Stimulated activated CD4-positive, alpha-beta T cell treated with anti-CD3 and anti-CD28 coated beads, Interleukin-1b, Interleukin-23, amount 100 ng/mL, for 1 hour (primary cell): ENCODE data around the gene SWAP70.
"Not testable (repeated sequence)": the region's sequence is repeated elsewhere in the genome, so short reads cannot be mapped to it uniquely, and the experiment has no call there.

Experiments used
- DNase-seq, 2 donors: peaks; one replicate each; pipeline ENCODE4 v3.0.0-alpha.2; 2020; ENCODE audit warnings: low read depth in 2 of 2

SWAP70 gene

DNA sequence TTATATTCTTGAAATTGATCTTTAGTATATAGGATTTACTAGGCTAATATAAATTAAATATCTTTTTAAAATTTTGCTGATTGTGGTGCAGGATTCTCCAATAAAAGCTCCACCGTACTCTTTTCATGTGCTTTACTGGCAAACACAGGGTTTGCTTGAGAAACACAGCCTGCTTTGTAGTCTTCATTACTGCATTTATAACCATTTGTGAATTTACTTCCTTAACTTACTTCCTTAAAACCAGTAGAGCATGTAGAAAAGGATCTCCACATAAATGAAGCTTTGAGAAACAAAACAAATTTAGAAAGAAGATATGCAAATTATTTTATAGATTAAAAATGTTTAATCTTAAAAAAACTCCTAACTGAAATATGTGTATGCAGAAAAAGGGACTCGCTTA, 28.8 kb downstream of the SWAP70 start:
- DNase-seq, result no peak

DNA sequence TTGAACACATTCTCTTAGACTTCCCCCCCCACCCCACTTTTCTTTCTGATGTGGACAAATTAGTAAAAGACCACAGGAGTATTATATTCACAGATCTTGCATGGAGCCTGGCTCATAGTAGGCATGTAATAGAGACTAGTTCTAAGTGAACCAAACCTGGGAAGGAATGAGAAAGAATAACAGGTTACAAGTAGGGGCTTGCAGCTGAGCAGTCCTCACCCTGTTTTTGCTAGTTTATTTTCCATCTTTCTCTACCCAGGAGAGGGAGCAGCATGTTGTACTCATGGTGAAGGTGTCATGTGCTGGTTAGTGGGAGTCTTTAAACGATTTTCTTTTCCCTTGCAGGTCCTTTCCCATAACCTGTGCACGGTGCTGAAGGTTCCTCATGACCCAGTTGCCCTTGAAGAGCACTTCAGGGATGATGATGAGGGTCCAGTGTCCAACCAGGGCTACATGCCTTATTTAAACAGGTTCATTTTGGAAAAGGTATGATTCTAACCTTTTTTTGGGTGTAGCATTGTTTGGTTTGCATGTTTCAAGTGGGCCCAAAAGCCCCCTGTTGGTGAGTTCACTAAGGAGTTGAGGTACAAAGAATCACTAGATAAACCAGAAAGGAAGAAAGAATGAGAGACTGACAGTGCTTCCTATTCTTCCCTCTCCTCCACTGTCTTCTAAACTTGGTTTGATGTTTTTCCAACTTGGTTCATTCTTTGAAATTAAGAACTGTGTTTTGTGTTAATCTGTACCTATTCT, 30.1 kb downstream of the SWAP70 start:
- DNase-seq, result no peak

DNA sequence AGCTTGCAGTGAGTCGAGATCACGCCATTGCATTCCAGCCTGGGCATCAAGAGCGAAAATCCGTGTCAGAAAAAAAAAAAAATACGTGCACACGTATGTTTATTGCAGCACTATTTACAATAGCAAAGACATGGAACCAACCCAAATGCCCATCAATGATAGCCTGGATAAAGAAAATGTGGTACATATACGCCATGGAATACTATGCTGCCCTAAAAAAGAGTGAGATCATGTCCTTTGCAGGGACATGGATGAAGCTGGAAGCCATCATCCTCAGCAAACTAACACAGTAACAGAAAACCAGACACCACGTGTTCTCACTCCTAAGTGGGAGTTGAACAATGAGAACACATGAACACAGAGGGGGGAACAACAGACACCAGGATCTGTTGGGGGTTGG, 31.4 kb downstream of the SWAP70 start:
- DNase-seq, result not testable (repeated sequence)

DNA sequence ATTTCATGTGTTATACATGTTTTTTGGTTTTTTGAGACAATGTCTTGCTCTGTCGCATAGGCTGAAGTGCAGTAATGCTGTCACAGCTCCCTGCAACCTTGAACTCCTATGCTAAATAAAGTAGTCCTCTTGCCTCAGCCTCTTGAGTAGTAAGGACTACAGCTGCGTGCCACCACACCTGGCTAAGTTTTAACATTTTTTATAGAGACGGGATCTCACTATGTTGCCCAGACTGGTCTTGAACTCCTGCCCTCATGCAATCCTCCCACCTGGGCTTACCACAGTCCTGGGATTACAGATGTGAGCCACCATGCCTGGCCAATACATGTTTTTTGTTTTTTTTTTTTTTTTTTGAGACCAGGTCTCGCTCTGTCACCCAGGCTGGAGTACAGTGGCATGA, 33.9 kb downstream of the SWAP70 start:
- DNase-seq, result no peak

DNA sequence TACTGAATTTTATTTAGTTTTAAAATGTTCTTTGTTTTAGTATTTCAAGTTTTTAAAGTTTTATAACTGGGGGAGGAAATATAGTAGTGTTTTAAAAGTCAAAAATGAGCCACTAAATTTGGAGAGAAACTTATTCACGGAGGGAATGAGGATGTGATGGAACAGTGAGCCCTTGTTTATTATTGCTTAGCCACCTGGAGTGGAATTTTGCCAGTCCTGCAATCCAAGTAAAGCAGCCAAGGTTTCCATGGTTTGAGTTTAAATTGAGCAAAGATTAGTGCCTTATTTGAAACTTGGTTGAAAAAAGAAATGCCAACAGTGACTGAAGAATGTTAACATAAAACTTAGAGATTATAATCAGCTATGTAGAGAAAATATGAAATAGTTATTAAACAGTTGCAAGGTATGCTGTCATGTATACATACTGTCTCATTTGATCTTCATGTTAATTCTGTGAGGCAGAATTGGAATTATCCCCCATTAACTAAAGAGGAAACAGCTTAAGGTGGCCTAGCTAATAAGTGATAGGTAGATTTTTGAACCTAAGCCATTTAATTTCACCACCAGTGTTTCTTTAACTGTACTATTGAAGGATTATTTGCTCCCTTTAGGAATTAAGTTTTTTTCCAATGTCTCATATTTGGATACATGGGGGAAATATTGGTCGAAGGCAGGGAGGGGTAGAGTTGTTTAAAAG, 36.4 kb downstream of the SWAP70 start:
- no peak for DNase-seq

DNA sequence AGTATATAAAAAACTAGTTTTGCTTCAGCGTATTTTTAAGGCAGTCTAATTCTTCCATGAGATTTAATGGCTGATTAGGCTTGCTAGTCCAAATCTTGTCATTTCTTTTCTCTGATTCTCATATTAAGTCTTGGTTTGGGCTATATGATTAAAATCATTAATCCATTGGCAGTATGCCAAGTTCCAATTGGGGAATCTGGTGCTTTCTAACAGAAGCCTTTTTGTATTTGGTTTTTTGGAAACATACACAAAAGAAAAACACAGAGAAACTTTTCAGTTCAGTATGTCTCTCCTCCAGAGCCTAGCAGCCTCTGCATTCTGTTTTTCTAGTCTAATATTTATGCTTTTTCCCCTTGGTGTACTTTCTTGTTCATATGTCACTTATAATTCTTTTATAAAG, 37.9 kb downstream of the SWAP70 start:
- no peak for DNase-seq

DNA sequence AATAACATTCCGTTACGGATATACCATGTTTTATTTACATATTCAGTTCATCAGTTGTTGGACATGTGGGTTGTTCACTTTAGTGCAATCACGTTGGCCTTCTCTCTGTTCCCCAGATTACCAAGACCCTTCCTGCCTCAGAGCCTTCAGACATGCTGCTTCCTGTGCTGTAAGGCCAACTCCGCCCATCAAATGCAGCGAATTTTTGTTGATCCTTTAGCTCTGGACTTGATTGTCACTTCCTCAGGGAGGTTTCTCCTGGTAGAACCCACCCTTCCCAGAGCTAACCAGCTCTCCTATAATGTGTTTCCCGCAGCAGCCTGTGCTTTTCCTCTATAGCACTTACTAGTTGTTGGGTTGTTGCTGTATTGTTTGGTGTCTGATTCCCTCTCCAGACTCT, 39.4 kb downstream of the SWAP70 start:
- DNase-seq, result no peak

DNA sequence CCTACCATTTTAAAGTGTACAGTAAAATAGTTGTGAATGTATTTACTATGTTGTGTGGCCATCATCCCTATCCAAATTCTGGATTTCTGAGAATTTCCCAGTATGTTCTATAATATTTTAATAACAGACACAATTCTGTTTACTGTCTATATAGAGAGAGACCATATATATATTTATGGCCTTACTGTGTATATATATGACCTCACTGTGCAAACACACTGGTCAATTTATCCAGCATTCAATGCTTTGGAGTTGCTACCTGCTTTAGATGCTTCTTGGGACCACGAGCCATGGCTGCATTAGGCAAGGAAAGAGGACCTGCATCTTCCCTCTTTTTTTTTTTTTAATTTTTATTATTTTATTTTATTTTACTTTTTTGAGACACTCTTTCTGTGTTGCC, 40.2 kb downstream of the SWAP70 start:
- DNase-seq, result no peak

DNA sequence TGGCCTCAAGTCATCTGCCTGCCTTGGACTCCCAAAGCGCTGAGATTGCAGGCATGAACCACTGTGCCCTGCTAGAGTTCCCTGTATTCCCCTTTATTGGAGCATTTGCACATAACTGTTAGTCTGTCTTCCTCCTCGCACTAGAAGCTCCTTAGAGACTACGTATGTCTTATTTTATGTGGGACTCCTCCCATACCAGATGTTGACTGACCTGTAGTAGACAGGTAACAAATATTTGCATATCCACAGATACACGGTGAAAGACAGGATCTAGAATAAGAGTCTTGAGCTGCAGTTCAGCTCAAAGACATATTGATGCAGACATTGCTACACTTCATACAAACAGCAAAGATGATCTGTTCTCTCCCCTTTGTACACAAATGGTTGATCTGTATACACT, 40.7 kb downstream of the SWAP70 start:
- DNase-seq, result no peak

DNA sequence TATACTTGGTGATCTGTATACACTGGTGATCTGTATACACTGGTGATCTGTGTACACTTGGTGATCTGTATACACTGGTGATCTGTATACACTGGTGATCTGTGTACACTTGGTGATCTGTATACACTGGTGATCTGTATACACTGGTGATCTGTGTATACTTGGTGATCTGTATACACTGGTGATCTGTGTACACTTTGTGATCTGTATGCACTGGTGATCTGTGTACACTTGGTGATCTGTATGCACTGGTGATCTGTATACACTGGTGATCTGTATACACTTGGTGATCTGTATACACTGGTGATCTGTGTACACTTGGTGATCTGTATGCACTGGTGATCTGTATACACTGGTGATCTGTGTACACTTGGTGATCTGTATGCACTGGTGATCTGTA, 41.5 kb downstream of the SWAP70 start:
- not testable (repeated sequence) for DNase-seq

DNA sequence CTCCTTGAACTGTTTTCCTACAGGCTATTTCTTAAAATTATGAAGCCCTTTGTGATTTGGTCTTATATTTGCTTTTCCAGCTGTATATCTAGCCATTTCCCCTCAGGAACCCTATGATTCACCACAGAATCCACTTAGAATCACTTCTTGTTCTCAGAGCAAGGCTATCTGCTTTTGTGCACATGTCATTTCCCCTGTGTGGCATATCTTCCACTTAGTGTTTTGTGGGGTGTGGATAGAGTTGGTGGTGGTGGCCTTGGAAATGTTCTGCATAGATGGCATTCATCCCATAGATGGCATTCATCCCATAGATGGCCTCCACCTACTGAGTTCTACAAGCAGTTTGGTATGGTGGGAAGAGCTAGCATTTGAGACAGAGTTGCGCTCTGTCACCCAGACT, 44.7 kb downstream of the SWAP70 start:
- no peak for DNase-seq

DNA sequence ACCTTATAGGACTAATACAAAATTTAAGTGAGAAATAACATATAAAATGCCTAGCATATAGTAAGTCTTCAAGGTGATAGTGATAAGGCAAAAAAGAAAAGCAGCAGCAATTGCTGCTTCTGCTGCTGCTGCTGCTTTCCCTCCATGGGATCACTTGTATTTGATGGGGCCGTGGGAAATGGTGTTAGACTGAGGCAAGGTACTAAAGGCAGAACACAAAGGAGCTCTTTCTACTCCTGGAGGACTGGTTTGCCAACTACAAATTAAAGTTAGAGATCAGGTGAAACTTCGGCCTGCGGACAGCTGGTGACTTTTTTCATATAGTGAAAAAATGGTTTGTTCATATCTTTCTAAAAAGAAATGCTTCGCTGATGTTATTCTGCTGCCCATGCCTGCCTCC, 46.3 kb downstream of the SWAP70 start:
- DNase-seq, result no peak

DNA sequence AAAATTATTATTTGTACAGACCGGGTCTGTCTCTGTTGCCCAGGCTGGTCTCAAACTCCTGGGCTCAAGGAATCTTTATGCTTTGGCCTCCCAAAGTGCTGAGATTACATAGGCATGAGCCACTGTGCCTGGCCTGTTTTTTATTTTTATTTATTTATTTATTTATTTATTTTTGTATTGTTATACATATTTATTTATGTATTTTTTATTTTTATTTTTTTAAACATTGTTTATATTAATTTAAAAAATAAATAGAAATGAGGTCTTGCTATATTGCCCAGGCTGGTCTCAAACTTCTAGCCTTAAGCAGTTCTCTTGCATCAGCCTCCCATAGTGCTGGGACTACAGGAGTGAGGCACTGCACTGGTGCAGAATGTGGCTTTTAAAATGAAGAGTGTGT, 47.0 kb downstream of the SWAP70 start:
- no peak for DNase-seq

DNA sequence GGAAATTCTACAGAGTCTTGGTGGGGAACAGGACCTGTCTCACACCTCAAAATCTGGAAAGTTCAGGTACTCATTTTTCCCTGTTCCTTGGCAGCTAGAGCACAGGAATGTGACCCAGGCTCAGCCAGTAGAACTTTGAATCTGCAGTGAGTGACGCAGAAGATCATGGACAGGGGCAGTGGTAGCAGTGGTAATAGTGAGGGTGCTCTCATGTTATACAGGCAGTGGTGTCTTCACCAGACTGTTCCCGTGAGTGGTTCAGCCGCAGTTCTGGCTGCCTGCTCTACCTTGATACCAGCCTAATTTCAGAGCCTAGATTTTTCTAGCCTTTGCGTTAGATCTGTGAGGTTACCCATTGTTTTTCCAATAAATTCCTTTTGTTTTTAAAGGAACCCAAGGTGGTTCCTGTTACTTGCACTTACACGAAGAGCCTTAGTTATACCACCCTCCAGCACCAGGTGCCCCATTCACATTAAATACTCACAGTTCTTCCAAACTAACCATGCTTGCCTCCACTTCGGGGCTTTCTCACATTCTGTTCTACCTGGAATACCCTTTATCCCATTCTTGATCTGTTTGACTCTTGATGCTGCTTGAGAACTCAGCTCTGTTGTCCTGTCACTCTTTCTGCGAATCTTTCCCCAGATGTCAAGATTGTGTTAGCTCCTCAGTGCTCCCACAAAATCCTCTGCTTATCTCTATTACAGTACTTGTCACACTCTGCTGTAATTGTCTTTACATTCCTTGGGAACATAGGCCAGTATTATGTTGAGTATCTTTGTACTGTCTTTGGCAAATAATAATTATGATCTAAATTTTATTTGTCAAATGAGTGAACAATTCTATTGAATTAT, 47.8 kb downstream of the SWAP70 start:
- no peak for DNase-seq

DNA sequence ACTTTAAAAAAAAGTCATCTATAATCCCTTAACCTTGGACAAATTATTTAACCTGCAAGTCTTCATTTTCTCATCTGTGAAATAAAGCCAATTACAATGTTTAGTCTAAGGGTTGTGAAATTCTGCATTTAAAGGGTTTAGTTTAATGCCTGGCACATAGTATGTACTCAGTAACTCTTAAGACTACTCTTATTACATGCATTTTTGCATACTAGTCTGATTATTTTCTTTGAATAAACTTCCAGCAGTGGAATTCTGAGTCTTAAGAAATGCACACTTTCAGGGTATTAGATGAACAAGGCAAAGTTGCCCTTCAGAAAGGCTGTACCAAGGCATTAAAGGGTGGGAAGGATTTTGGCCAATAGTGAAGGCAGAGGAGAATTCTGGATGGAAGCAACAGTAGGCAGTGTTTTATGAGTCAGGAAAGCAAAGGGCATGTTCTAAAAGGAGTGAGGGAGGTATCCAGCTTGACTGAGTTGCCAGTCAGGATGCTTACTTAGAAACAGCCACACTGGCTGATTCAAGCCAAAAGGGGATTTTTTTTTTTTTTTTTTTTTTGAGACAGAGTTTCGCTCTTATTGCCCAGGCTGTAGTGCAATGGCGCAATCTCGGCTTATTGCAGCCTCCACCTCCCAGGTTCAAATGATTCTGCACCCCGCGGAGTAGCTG, 50.5 kb downstream of the SWAP70 start:
- DNase-seq, result no peak

DNA sequence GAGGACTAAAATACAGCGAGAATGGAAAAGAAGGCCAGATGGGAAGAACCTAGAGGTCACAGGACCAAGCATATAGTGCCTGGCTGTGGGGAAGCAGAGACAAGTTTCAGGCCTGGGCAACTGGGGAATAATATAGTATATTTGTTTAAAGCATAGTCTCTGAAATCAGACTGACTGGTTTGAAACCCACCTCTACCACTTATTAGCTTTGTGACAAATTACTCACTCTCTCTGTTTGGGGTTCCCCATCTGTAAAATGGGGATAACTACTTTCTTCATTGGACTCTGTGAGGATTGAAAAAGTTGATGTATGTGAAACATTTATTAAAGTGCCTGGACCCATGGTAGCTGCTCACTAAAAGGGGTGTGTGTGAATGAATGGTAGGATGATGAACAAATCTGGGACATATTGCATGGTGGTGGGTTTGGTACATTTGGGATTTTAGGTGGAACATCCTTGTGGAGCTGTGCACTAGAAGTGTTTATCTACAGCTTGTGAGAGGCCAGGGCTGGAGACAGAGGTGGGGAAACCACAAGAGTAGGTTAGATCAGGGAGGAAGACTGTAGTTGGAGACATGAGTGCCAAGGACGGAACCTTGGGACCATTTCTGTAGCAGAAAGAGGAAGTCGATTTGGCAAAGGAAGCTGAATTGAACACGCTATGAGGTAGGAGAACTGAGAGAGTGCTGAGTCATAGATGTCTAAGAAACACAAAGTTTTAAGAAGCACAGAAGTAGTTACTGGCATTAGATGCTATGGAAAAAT, 52.6 kb downstream of the SWAP70 start:
- DNase-seq, result no peak

DNA sequence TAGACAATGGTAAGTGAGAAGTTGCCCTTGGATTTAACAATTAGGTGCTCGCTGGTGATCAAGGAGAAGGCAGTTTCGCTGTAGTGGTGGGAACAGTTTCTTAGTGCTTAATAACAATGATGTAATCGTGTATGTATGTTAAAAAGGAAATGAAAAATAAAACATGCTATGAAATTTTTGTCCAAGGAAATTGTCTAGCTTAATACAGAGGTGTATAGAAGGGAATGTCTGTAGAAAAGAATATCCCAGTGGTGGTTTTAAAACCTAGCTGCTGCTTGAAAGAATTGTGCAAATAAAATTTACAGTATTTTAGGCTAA, 53.1 kb downstream of the SWAP70 start:
- no peak for DNase-seq

DNA sequence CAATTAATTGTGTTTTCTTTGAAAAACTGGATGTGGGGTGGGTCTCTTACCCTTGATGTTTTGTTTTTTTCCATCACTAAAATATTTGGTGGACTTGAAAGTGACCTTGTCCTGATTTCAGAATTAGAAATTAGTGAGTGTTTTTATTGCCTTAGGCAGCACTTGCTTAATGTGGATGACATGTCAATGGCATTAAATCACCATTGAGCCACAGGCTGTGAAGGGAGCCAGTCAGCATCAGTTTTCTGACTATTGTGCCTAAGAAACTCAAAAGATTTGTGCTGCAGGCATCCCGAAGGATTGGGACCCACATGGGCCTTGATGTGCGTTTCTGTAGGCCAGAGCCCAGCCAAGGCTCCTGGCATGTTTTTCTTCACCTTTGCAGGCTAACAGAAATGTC, 53.8 kb downstream of the SWAP70 start:
- DNase-seq, result no peak

DNA sequence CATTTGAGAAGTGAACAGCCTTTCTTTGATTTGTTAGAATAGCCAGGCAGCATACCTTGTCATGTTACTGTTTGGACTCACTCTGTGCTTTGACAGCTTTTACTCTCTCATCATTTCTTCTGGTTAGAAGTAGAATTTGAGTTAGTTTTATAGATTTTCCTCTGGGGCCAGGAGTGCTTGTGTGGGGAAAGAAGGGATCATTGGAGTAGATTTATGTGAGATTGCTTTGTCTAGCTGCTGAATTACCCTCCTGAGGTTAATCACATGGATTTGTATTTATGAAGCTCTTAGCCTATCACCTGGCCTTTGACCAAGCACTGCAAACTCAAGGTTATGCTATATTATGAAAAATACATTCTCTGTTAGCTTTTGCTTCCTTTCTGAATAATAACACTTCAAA, 54.3 kb downstream of the SWAP70 start:
- DNase-seq, result no peak

DNA sequence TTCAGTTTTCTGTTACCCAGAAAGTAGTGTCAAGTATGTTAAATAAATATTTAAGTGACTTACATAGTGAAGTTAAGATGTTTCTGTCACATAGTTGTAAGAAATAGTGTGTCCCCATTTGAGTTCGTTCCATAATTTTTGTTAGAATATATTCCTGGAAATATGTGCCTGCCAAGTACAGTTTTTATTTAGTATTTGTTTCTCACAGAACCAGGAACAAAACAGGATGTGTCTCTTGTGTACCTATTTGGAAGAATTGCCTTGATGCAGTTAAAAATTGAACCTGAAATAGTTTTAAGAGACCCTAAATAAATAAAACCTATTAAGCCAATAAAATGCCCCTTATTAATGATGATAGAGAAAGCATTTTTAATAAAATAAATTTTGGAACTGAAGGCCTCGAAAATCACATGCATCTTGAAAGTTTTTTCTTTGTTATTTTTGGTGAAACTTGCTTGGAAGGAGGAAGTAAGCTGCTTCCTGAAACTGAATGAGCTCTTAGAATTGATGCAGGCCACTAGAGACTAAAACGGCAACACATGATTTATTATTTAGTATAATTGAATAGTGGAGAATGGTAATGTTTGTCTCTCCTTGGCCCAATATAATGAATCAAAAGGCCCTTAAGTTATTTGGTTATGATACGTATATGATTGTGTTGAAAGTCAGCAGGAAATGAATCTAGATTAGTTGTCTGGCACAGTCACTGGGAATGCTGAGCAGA, 55.9 kb downstream of the SWAP70 start:
- no peak for DNase-seq

DNA sequence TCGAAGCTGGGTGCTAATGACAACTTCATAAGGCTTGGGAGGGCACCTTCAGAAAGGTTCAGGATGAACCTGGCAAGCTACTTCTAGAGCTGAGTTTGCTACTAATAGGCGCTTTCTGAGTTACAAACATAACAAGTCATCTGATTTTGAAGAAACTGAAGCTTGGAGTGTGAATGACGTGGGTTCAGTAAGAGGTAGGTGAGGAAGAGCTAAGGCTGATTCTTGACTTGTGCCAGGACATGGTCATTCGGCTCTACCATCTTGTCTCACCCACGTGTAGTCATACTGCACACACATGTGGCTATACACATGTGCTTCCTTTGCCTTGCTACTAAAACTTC, 56.4 kb downstream of the SWAP70 start:
- DNase-seq, result no peak
